Neural progenitor cell (in vitro differentiated cells): ENCODE measurements around the gene CD34. TPM values are rescaled to one million over a fixed set of nuclear protein-coding genes. Genes with fewer than 3 reads are reported as not detected.
"Not testable (repeated sequence)": the region's sequence is repeated elsewhere in the genome, so short reads cannot be mapped to it uniquely, and the experiment has no call there.

ENCODE experiments used
- DNase-seq: peaks from one replicate; pipeline ENCODE4 v3.0.0-alpha.2; 2016; ENCODE audit warnings: low spot score
- H2AFZ ChIP-seq: fragments of 200-600 bp; sonication (generic); replicated peaks from 2 replicates; pipeline ENCODE4 v1.6.1; 2016; ENCODE audit warnings: antibody characterized with exemption
- H3F3A ChIP-seq: fragments of 200-600 bp; sonication (generic); 2 replicates; pipeline ENCODE4 v1.6.1; 2016; ENCODE audit warnings: antibody characterized with exemption, low read depth
- H3K27ac ChIP-seq: fragments of 200-600 bp; sonication (generic); 2 replicates; pipeline ENCODE4 v1.5.1; 2016; ENCODE audit warnings: mild to moderate bottlenecking
- H3K27me3 ChIP-seq: fragments of 200-600 bp; sonication (generic); 2 replicates; pipeline ENCODE4 v1.6.1; 2016; ENCODE audit warnings: mild to moderate bottlenecking, moderate library complexity
- H3K36me3 ChIP-seq: fragments of 200-600 bp; sonication (generic); 2 replicates; pipeline ENCODE4 v1.5.1; 2016
- H3K4me1 ChIP-seq: fragments of 200-600 bp; sonication (generic); 2 replicates; pipeline ENCODE4 v1.6.1; 2016; ENCODE audit warnings: mixed run types
- H3K4me2 ChIP-seq: fragments of 200-600 bp; sonication (generic); 2 replicates; pipeline ENCODE4 v1.6.1; 2016
- H3K4me3 ChIP-seq: fragments of 200-600 bp; sonication (generic); 2 replicates; pipeline ENCODE4 v1.5.1; 2016
- H3K79me2 ChIP-seq: fragments of 200-600 bp; sonication (generic); 2 replicates; pipeline ENCODE4 v1.6.1; 2016; ENCODE audit warnings: low read depth
- H3K9ac ChIP-seq: fragments of 200-600 bp; sonication (generic); 2 replicates; pipeline ENCODE4 v1.6.1; 2016
- H3K9me3 ChIP-seq: fragments of 200-600 bp; sonication (generic); 2 replicates; pipeline ENCODE4 v1.5.1; 2016; ENCODE audit warnings: low read depth
- H4K20me1 ChIP-seq: fragments of 200-600 bp; sonication (generic); 2 replicates; pipeline ENCODE4 v1.6.1; 2016; ENCODE audit warnings: low read depth
- H3K27ac Mint-ChIP-seq: 3 replicates; pipeline ENCODE4 v1.8.0; 2021; ENCODE audit warnings: mixed read lengths
- H3K27me3 Mint-ChIP-seq: 2 replicates; pipeline ENCODE4 v1.8.0; 2022; ENCODE audit warnings: low read depth, mild to moderate bottlenecking, inconsistent platforms, moderate library complexity, mixed read lengths; ENCODE audit not compliant: insufficient read depth
- H3K36me3 Mint-ChIP-seq: 3 replicates; pipeline ENCODE4 v1.8.0; 2021; ENCODE audit warnings: mixed read lengths
- H3K4me1 Mint-ChIP-seq: 3 replicates; pipeline ENCODE4 v1.8.0; 2021; ENCODE audit warnings: mixed read lengths
- H3K4me3 Mint-ChIP-seq: 3 replicates; pipeline ENCODE4 v1.8.0; 2021; ENCODE audit warnings: mild to moderate bottlenecking, moderate library complexity, mixed read lengths
- H3K9me3 Mint-ChIP-seq: 3 replicates; pipeline ENCODE4 v1.8.0; 2020; ENCODE audit warnings: mixed read lengths
- EZH2 ChIP-seq: fragments of 200-600 bp; sonication (generic); IDR thresholded peaks from 2 replicates; pipeline ENCODE4 v1.6.1; 2017; ENCODE audit warnings: antibody characterized with exemption, mild to moderate bottlenecking, moderate library complexity
- EZH2phosphoT487 ChIP-seq: fragments of 200-600 bp; sonication (generic); IDR thresholded peaks from 2 replicates; pipeline ENCODE4 v1.6.1; 2017; ENCODE audit warnings: antibody characterized with exemption
- total RNA-seq: library from RNA; depleted of rRNA; stranded (reverse); fragments of >200 nt; gene quantifications from 2 replicates; pipeline ENCODE4 v1.2.3, GENCODE V29; 2015; ENCODE audit warnings: low replicate concordance
- TF ChIP-seq, protein P1 (sequence below): fragments of 200-600 bp; sonication (generic); IDR thresholded peaks from 2 replicates; pipeline ENCODE4 v1.5.1; 2017; ENCODE audit warnings: antibody characterized with exemption, mild to moderate bottlenecking

Gene CD34
- total RNA-seq, 1 donor from 2014 or later, result 0.43 TPM

DNA sequence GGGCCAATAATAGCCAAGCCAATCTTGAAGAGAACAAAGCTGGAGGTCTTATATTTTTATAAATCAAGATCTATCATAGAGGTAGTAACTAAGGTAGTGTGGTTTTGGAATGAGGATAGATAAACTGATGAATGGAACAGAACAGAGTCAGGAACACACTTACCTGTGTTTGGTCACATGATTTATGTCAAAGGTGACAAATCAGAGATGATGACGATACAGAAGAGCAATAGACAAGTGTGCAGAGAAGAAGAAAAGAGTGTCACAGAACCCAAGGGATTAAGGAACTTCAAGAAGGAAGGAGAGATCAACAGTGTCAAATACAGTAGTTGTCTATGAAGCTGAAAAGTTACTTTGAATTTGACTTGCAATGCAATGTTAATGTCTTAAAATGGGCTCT, 16.1 kb upstream of the CD34 start:
- Histone ChIP-seq H3K4me3 (no peak overlapping the region), H3F3A (no peaks in the 10 kb centered on the region), H4K20me1 (no peaks in the 10 kb centered on the region), H3K9ac (no peak overlapping the region), H3K27me3 (no peaks in the 10 kb centered on the region), H2AFZ (no peak overlapping the region), H3K4me2 (no peak overlapping the region), H3K36me3 (no peaks in the 10 kb centered on the region), H3K27ac (no peak overlapping the region), H3K4me1 (peaks cover 16% of the 10 kb centered on the region), H3K9me3 (no peaks in the 10 kb centered on the region), H3K79me2 (no peaks in the 10 kb centered on the region)
- no peak for DNase-seq
- peaks cover 27% of the 10 kb centered on the region for H3K4me1 Mint-ChIP-seq
- H3K27ac Mint-ChIP-seq, result no peak overlapping the region
- no peaks in the 10 kb centered on the region for H3K36me3 Mint-ChIP-seq
- peaks cover 2% of the 10 kb centered on the region for H3K27me3 Mint-ChIP-seq
- peaks cover 9% of the 10 kb centered on the region for H3K9me3 Mint-ChIP-seq
- TF ChIP-seq, protein P1, sequence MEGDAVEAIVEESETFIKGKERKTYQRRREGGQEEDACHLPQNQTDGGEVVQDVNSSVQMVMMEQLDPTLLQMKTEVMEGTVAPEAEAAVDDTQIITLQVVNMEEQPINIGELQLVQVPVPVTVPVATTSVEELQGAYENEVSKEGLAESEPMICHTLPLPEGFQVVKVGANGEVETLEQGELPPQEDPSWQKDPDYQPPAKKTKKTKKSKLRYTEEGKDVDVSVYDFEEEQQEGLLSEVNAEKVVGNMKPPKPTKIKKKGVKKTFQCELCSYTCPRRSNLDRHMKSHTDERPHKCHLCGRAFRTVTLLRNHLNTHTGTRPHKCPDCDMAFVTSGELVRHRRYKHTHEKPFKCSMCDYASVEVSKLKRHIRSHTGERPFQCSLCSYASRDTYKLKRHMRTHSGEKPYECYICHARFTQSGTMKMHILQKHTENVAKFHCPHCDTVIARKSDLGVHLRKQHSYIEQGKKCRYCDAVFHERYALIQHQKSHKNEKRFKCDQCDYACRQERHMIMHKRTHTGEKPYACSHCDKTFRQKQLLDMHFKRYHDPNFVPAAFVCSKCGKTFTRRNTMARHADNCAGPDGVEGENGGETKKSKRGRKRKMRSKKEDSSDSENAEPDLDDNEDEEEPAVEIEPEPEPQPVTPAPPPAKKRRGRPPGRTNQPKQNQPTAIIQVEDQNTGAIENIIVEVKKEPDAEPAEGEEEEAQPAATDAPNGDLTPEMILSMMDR, result no peak
- TF ChIP-seq EZH2 (no peak), EZH2phosphoT487 (no peak)
- no peak overlapping the region for H3K4me3 Mint-ChIP-seq

DNA sequence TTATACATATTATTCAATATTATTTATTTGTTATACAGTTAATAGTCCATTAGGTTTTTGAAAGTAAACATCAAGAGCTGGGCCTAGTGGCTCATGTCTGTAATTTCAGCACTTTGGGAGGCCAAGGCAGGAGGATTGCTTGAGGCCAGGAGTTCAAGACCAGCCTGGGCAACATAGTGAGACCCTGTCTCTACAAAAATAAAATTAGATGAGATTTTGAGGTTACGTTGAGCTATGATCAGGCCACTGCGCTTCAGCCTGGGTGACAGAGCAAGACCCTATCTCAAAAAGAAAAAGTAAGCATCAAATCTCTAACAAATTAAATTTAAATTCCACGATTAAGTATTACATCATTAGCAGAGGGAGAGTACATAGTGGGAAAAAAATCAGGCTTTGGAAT, 15.0 kb upstream of the CD34 start:
- H2AFZ ChIP-seq, H3K36me3 Mint-ChIP-seq, H3K27me3 ChIP-seq, H3K4me3 Mint-ChIP-seq, H3F3A ChIP-seq, H3K36me3 ChIP-seq, H3K4me2 ChIP-seq, H3K27me3 Mint-ChIP-seq, H3K27ac ChIP-seq, H3K9me3 ChIP-seq, H3K4me3 ChIP-seq, H3K9ac ChIP-seq, DNase-seq, H3K27ac Mint-ChIP-seq, H3K9me3 Mint-ChIP-seq, H4K20me1 ChIP-seq, H3K79me2 ChIP-seq: not testable (repeated sequence)
- peaks cover 16% of the 10 kb centered on the region for H3K4me1 ChIP-seq
- peaks cover 27% of the 10 kb centered on the region for H3K4me1 Mint-ChIP-seq

DNA sequence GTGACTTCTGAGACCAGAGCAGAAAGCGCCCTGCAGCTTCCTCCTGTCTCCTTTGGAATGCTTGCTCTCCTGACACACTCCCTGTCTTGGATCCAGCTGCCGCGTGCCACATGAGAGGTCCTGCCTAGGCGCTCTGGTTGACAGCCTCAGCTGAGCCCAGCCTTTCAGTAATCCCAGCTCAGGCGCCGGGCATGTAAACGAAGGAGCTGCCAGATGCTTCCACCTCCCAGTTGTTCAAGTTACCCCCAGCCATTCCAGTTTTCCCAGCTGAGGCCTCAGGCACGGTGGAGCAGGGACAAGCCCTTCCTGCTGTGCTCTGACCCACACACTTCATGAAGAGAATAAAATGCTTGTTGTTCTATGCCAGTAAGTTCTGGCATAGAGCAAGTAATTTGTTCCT, 14.3 kb upstream of the CD34 start:
- Histone ChIP-seq H3F3A (no peaks in the 10 kb centered on the region), H3K9me3 (no peaks in the 10 kb centered on the region), H3K36me3 (no peaks in the 10 kb centered on the region), H3K27me3 (no peaks in the 10 kb centered on the region), H3K79me2 (no peaks in the 10 kb centered on the region), H4K20me1 (no peaks in the 10 kb centered on the region), H3K4me3 (no peak overlapping the region), H3K4me2 (no peak overlapping the region), H3K27ac (no peak overlapping the region), H2AFZ (no peak overlapping the region), H3K9ac (no peak overlapping the region), H3K4me1 (peaks cover 16% of the 10 kb centered on the region)
- Mint-ChIP-seq H3K4me3 (no peak overlapping the region), H3K27me3 (peaks cover 2% of the 10 kb centered on the region), H3K27ac (no peak overlapping the region), H3K36me3 (no peaks in the 10 kb centered on the region), H3K9me3 (peaks cover 4% of the 10 kb centered on the region), H3K4me1 (peaks cover 27% of the 10 kb centered on the region)
- peak; percentile 74 for DNase-seq
- TF ChIP-seq EZH2, result no peak
- TF ChIP-seq, protein P1, result no peak
- no peak for TF ChIP-seq EZH2phosphoT487

DNA sequence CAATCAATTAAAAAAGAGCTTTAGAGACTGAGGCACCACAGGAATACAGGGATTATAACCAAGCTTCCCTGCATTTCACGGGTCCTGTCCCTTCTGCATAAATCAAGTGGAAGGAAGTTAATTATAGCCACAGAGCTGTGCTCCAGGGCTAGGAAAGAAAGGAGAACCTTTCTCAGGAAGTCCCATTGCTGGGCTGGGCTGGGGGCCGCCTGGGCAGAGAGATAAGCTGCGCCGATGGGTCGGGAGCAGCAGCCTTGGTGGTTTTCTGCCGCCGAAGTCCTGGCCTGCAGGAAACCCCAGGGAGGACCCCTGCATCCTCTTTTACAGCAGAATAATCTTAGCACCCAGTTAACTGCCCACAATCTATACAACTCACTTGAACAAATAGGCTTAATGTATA, 12.6 kb upstream of the CD34 start:
- Histone ChIP-seq H3K27me3 (no peaks in the 10 kb centered on the region), H3K4me3 (no peak overlapping the region), H2AFZ (no peak overlapping the region), H3K4me1 (peaks cover 29% of the 10 kb centered on the region), H3K36me3 (no peaks in the 10 kb centered on the region), H3K27ac (no peak overlapping the region), H3F3A (peaks cover 4% of the 10 kb centered on the region), H3K79me2 (no peaks in the 10 kb centered on the region), H3K9ac (no peak overlapping the region), H3K9me3 (no peaks in the 10 kb centered on the region), H4K20me1 (no peaks in the 10 kb centered on the region), H3K4me2 (peak overlapping the region; percentile 7)
- DNase-seq, result peak; percentile 52
- H3K27ac Mint-ChIP-seq, result peak overlapping the region; percentile 67
- H3K27me3 Mint-ChIP-seq, result peaks cover 5% of the 10 kb centered on the region
- peaks cover 33% of the 10 kb centered on the region for H3K4me1 Mint-ChIP-seq
- no peaks in the 10 kb centered on the region for H3K9me3 Mint-ChIP-seq
- H3K36me3 Mint-ChIP-seq, result no peaks in the 10 kb centered on the region
- TF ChIP-seq, protein P1, result no peak
- no peak for TF ChIP-seq EZH2phosphoT487
- no peak overlapping the region for H3K4me3 Mint-ChIP-seq
